ENCODE results near the gene ADNP. TPM values are rescaled to one million over a fixed set of nuclear protein-coding genes. Genes with fewer than 3 reads are reported as not detected.

ADNP gene
- total and polyA plus RNA-seq, 3 experiments from 2014 or later, result 11.9 to 78.6 (median 78.1) TPM

DNA sequence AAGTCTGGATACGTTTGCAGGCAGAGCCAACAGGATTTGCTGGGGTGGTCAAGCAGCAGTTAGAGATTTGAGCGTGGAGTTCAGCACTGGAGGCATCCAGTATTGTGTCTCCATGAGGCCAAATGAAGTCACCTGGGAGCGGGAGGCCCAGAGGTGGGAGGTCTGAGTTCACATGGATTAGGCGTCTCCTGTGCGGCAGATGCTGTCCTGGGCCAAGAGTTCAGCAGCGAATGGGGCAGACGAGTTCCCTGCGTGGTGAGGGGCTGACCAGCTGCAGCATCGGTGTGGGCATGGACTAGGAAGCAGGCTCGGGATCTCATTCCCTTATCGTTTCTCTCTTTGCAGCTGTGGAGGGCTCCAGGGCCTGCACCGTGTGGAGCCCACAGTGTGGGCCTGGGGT lies 70.2 kb downstream of the ADNP start:
- Mint-ChIP-seq H3K27ac (no peak overlapping the region), H3K27me3 (no peaks in the 10 kb centered on the region), H3K36me3 (peaks cover 0 to 24% (median 3%) of the 10 kb centered on the region in 3 donors), H3K4me1 (peaks cover 0 to 4% (median 0%) of the 10 kb centered on the region in 3 donors), H3K9me3 (no peaks in the 10 kb centered on the region), H3K4me3 (no peak overlapping the region)
- Histone ChIP-seq H3K36me3 (ENCODE audit: insufficient read depth, low read length) (no peaks in the 10 kb centered on the region), H3K9me3 (ENCODE audit: low read length) (no peaks in the 10 kb centered on the region), H3K4me1 (ENCODE audit: insufficient read depth, low read length) (no peaks in the 10 kb centered on the region), H3K27me3 (ENCODE audit: insufficient read depth, low read length, poor library complexity, severe bottlenecking) (no peaks in the 10 kb centered on the region), H3K27ac (ENCODE audit: low read depth, low read length) (no peak overlapping the region), H3K4me3 (ENCODE audit: low read length) (no peak overlapping the region)
- CTCF ChIA-PET, result interaction anchor here (1.8 kb wide), 1 partner anchor 70 kb away, joined by 4 read pairs; the partner anchor contains the start of gene ADNP
- DNase-seq, result no peak
- POLR2A ChIA-PET, result no interaction called here

DNA sequence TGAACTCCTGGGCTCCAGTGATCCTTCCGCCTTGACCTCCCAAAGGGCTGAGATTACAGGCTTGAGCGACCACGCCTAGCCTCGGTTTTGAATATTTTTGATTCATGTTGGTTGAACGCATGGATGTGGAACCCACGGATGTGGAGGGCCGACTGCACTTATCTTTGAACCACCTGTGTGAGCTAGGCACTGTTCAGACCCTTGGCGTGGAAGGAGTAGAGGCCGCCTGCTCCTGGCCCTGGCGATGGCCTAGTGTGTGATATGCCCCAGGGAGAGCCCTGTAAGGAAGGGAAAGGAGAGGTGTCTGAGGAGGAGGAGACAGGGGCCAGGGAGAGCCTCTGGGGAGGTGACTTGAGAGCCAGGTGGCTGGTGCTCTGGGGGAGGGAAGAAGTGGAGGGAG lies 72.1 kb downstream of the ADNP start:
- Mint-ChIP-seq H3K4me3 (no peak overlapping the region), H3K36me3 (peaks cover 0 to 37% (median 3%) of the 10 kb centered on the region in 3 donors), H3K27me3 (no peaks in the 10 kb centered on the region), H3K27ac (peak overlapping the region in 1 of 8 donors; percentile 38), H3K9me3 (no peaks in the 10 kb centered on the region), H3K4me1 (peaks cover 0 to 8% (median 0%) of the 10 kb centered on the region in 3 donors)
- CTCF ChIA-PET, result interaction anchor here (2.1 kb wide), 1 partner anchor 65 kb away, joined by 6 read pairs; no protein-coding TSS in a partner anchor
- no peak overlapping the region for H3K27ac ChIP-seq (ENCODE audit: low read depth, low read length)
- no peaks in the 10 kb centered on the region for H3K36me3 ChIP-seq (ENCODE audit: insufficient read depth, low read length)
- no peak overlapping the region for H3K4me3 ChIP-seq (ENCODE audit: low read length)
- no peaks in the 10 kb centered on the region for H3K9me3 ChIP-seq (ENCODE audit: low read length)
- no peaks in the 10 kb centered on the region for H3K4me1 ChIP-seq (ENCODE audit: insufficient read depth, low read length)
- DNase-seq, result no peak
- no peaks in the 10 kb centered on the region for H3K27me3 ChIP-seq (ENCODE audit: insufficient read depth, low read length, poor library complexity, severe bottlenecking)
- POLR2A ChIA-PET, result no interaction called here

DNA sequence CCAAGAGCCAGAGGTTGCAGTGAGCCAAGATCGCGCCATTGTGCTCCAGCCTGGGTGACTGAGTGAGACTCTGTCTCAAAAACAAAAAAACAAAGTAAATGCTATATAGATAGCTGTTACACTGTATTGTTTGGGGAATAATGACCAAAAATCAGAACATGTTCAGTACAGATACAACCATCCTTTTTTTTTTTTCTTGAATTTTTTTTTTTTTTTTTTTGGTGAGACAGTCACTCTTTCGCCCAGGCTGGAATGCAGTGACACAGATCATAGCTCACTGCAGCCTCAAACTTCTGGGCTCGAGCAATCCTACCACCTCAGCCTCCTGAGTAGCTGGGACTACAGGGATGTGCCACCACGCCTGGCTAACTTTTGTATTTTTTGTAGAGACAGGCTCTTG lies 72.7 kb downstream of the ADNP start:
- CTCF ChIA-PET, result interaction anchor here (2.1 kb wide), 1 partner anchor 64 kb away, joined by 6 read pairs; no protein-coding TSS in a partner anchor
- H3K27ac ChIP-seq (ENCODE audit: low read depth, low read length), result no peak overlapping the region
- H3K36me3 Mint-ChIP-seq, result peaks cover 0 to 34% (median 3%) of the 10 kb centered on the region in 3 donors
- no peaks in the 10 kb centered on the region for H3K27me3 Mint-ChIP-seq
- H3K9me3 Mint-ChIP-seq, result no peaks in the 10 kb centered on the region
- POLR2A ChIA-PET, result interaction anchor here (0.7 kb wide), 1 partner anchor 25 kb away, joined by 8 read pairs; no protein-coding TSS in a partner anchor
- H3K4me3 ChIP-seq (ENCODE audit: low read length), result no peak overlapping the region
- H3K4me3 Mint-ChIP-seq, result no peak overlapping the region
- H3K9me3 ChIP-seq (ENCODE audit: low read length), result no peaks in the 10 kb centered on the region
- DNase-seq, result no peak
- H3K27ac Mint-ChIP-seq, result no peak overlapping the region
- no peaks in the 10 kb centered on the region for H3K27me3 ChIP-seq (ENCODE audit: insufficient read depth, low read length, poor library complexity, severe bottlenecking)
- no peaks in the 10 kb centered on the region for H3K4me1 ChIP-seq (ENCODE audit: insufficient read depth, low read length)
- H3K4me1 Mint-ChIP-seq, result peaks cover 0 to 8% (median 0%) of the 10 kb centered on the region in 3 donors
- H3K36me3 ChIP-seq (ENCODE audit: insufficient read depth, low read length), result no peaks in the 10 kb centered on the region

DNA sequence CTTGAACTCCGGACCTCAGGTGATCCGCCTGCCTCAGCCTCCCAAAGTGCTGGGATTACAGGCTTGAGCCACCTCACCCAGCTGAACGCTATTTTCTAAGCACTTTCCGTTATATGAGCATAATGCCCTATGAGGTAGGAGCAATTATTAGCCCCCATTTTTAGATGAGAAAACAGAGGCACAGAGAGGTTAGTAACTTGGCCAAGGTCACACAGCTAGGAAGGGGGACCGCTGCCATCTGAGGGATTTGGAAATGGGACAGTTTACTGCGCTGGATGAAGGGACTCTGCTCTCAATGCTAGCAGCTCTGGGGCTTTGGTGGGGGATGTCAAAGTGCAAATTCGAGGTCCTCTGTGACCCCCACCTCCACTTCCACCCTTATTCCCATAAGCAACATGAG lies 73.9 kb downstream of the ADNP start:
- Histone ChIP-seq H3K36me3 (ENCODE audit: insufficient read depth, low read length) (no peaks in the 10 kb centered on the region), H3K27me3 (ENCODE audit: insufficient read depth, low read length, poor library complexity, severe bottlenecking) (no peaks in the 10 kb centered on the region), H3K4me3 (ENCODE audit: low read length) (no peak overlapping the region), H3K4me1 (ENCODE audit: insufficient read depth, low read length) (no peaks in the 10 kb centered on the region), H3K9me3 (ENCODE audit: low read length) (no peaks in the 10 kb centered on the region), H3K27ac (ENCODE audit: low read depth, low read length) (no peak overlapping the region)
- ChIA-PET POLR2A (interaction anchor here (0.8 kb wide), 1 partner anchor 62 kb away, joined by 4 read pairs; no protein-coding TSS in a partner anchor), CTCF (interaction anchor here (2.1 kb wide), 1 partner anchor 63 kb away, joined by 6 read pairs; no protein-coding TSS in a partner anchor)
- Mint-ChIP-seq H3K36me3 (peaks cover 0 to 43% (median 3%) of the 10 kb centered on the region in 3 donors), H3K4me1 (peaks cover 0 to 8% (median 0%) of the 10 kb centered on the region in 3 donors), H3K4me3 (no peak overlapping the region), H3K27ac (no peak overlapping the region), H3K9me3 (no peaks in the 10 kb centered on the region), H3K27me3 (no peaks in the 10 kb centered on the region)
- no peak for DNase-seq

DNA sequence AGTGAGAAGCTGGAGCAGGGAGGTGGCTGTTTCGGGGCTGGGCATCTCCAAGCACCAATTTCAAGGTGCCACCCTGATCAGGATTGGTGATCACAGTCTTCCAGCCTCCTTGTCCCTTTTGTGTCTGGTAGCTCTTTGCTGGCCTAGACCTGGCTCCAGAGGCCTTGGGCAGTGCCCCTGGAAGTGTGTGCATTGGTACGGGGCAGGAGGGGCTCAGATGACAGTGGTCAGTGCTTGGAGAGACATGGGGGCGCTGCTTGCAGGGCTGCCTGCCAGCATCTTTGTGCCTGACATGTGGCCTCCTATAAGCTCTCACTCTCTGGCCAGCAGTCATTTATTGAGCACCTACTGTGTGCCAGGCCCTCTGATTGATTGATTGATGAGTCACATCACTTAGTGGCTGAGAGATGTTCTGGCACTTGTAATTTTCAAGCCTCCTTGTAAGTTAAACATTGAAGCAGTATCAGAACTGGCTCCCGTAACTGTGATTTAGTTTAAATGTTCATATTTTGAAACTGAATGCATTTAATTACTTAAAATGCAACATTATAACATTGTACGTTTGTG lies 74.7 kb downstream of the ADNP start:
- Histone ChIP-seq H3K4me3 (ENCODE audit: low read length) (no peak overlapping the region), H3K36me3 (ENCODE audit: insufficient read depth, low read length) (no peaks in the 10 kb centered on the region), H3K4me1 (ENCODE audit: insufficient read depth, low read length) (no peaks in the 10 kb centered on the region), H3K27me3 (ENCODE audit: insufficient read depth, low read length, poor library complexity, severe bottlenecking) (no peaks in the 10 kb centered on the region), H3K9me3 (ENCODE audit: low read length) (no peaks in the 10 kb centered on the region), H3K27ac (ENCODE audit: low read depth, low read length) (no peak overlapping the region)
- Mint-ChIP-seq H3K27me3 (no peaks in the 10 kb centered on the region), H3K4me1 (peaks cover 0 to 9% (median 2%) of the 10 kb centered on the region in 3 donors), H3K4me3 (no peak overlapping the region), H3K36me3 (peaks cover 0 to 43% (median 3%) of the 10 kb centered on the region in 3 donors), H3K27ac (no peak overlapping the region), H3K9me3 (no peaks in the 10 kb centered on the region)
- ChIA-PET CTCF (no interaction called here), POLR2A (no interaction called here)
- DNase-seq, result no peak

DNA sequence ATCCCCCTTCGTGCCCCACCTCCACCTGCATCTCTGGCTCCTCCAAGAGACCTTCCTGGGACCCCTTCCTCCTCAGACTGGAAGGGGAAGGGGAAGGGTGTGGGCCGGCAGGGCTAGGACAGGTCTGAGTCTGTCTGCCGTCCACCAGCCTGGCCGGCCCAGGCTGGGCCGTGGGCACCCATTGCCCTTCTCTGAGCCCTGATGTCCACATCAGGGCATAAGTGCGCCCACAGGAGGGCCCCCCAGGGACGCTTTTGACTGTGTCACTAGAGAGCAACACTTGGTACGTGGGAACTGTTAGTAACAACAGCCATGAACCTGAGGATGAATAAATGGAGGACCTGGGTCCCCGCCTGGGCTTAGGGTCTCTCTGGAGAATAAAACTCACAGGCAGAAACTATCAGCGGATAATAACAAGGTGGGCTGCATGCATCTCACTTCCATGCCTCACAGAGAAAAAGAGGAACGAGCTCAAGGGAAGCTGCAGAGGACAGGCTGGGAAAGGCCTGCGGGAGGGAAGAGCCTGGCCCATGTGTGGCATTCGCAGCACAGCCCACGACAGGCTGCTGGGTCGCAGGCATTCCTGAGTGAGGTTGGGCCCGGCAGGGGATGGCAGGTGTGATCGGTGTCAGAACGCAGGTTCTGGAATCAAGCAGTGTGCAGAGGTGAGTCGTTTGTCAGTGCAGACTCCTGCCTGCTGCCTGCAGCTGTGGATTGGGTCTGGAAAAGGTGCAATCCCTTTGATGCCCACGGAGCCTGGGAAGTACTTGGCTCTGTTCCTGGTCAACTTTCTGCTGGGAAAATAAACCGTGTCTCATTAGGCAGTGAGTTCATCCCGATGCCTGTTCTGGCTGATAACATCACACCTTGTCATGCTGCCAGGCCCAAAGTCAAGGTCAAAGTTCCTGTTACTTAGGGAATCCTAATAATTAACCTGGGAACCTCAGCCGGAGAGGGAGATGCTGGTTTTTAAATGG lies 75.5 kb downstream of the ADNP start:
- no peaks in the 10 kb centered on the region for H3K36me3 ChIP-seq (ENCODE audit: insufficient read depth, low read length)
- no peaks in the 10 kb centered on the region for H3K27me3 ChIP-seq (ENCODE audit: insufficient read depth, low read length, poor library complexity, severe bottlenecking)
- peak overlapping the region in 3 of 8 donors; percentile 31 to 43 (median 39) for H3K27ac Mint-ChIP-seq
- no peak overlapping the region for H3K4me3 ChIP-seq (ENCODE audit: low read length)
- POLR2A ChIA-PET, result no interaction called here
- CTCF ChIA-PET, result no interaction called here
- no peaks in the 10 kb centered on the region for H3K4me1 ChIP-seq (ENCODE audit: insufficient read depth, low read length)
- H3K27ac ChIP-seq (ENCODE audit: low read depth, low read length), result no peak overlapping the region
- no peak overlapping the region for H3K4me3 Mint-ChIP-seq
- DNase-seq, result no peak
- peaks cover 0 to 15% (median 2%) of the 10 kb centered on the region in 3 donors for H3K4me1 Mint-ChIP-seq
- no peaks in the 10 kb centered on the region for H3K9me3 Mint-ChIP-seq
- peaks cover 0 to 43% (median 3%) of the 10 kb centered on the region in 3 donors for H3K36me3 Mint-ChIP-seq
- no peaks in the 10 kb centered on the region for H3K27me3 Mint-ChIP-seq
- H3K9me3 ChIP-seq (ENCODE audit: low read length), result no peaks in the 10 kb centered on the region

DNA sequence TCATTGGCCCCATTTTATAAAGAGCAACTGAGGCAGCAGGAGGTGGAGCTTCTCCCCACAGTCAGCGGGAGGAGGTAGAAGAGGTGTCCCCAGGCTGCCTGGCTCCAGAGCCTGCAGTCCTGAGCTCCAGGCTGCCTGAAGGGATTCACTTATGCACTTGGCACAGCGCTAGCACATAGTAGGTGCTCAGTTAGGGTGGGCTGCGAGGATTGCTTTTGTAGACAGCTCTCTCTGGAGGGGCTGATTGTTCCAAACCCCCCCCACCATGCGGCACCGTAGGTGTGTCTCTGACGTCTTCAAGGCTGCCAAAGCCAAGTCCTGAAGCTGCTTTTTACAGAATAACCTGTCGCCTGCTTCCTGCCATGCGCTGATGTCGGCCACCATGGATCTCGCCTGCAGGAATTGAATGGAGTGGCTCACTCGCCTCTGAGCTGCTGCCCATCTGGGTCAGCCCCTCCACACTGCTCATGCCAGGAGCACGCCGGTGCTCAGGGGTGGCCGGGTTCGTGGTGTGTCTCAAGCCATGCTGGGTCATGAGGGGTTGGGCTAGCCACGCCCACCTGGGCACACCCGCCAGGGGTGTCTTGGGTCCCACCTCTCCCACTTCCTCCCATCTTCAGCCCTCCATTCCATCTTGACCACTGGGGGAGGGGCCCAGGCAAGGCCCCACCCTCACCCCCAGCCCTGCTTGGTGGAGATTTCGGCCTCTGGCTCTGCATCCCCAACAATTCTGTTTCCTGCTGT lies 76.6 kb downstream of the ADNP start:
- Mint-ChIP-seq H3K4me1 (peaks cover 4 to 24% (median 4%) of the 10 kb centered on the region in 3 donors), H3K36me3 (peaks cover 0 to 41% (median 0%) of the 10 kb centered on the region in 3 donors), H3K9me3 (no peaks in the 10 kb centered on the region), H3K27me3 (no peaks in the 10 kb centered on the region), H3K27ac (peak overlapping the region in 1 of 8 donors; percentile 70), H3K4me3 (no peak overlapping the region)
- H3K9me3 ChIP-seq (ENCODE audit: low read length), result no peaks in the 10 kb centered on the region
- no peaks in the 10 kb centered on the region for H3K27me3 ChIP-seq (ENCODE audit: insufficient read depth, low read length, poor library complexity, severe bottlenecking)
- POLR2A ChIA-PET, result no interaction called here
- H3K4me3 ChIP-seq (ENCODE audit: low read length), result no peak overlapping the region
- CTCF ChIA-PET, result interaction anchor here (0.6 to 0.7 kb wide), 2 partner anchors 64 to 104 kb away, joined by 3 read pairs; partner anchors contain the start of genes DPM1 and MOCS3
- H3K4me1 ChIP-seq (ENCODE audit: insufficient read depth, low read length), result no peaks in the 10 kb centered on the region
- H3K27ac ChIP-seq (ENCODE audit: low read depth, low read length), result no peak overlapping the region
- no peaks in the 10 kb centered on the region for H3K36me3 ChIP-seq (ENCODE audit: insufficient read depth, low read length)
- DNase-seq, result no peak
